GM18861 (cell line): ENCODE measurements around the gene PDPK1.

ENCODE experiments used
- ATAC-seq: cut with Tn5 transposase; IDR thresholded peaks from one replicate; pipeline ENCODE4 v1.9.1; 2021; ENCODE audit not compliant: unreplicated experiment

Gene PDPK1

DNA sequence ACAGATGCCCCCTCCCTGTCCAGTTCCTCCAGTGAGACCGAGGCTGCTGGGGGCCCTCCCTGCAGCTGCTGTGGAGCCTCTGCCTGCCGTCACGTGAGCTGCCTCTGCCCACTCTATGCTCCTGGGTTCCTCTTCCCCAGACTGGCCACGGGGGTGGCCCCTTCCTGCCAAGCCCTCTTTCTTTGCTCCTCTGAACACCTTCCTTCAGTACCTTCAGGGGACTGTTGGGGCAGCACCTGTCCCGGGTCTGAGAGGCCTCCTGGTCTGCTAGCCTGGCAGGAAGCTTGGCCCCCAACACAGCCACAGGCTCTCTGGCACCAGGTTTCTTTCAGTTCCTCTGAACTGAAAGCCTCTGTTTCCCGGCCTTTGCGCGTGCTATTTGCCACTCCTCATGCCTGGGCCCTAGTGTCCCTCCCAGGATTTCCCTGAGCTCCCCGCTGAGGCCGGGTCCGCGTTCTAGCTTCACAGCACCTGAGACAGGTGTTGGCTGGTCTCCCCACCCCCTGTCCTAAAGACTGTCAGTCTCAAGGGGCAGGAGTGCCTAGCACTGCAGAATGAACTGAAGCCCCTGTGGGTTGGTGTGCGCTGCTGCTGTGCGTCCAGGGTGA lies 30.7 kb upstream of the PDPK1 start:
- peak; percentile 41 for ATAC-seq

DNA sequence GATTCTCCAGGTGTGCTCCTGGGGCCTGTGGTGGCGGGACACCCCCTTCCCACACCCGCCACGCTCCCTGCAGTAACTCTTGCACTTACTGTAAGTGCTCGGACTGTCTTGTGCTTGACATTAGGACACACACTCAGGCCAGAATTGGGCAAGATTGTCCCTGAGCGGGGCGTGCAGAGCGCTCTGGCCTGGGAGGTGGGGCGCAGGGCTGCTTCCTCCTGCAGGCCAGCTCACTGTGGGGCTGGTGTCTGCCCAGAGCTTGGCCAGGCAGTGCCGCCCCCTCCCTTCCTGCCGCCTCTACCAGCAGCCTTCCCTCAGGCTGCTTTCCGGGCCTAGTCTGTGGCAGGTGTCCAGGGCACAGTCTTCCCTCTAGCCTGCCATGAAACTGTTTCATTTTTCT lies 30.2 kb upstream of the PDPK1 start:
- ATAC-seq: peak; percentile 10

DNA sequence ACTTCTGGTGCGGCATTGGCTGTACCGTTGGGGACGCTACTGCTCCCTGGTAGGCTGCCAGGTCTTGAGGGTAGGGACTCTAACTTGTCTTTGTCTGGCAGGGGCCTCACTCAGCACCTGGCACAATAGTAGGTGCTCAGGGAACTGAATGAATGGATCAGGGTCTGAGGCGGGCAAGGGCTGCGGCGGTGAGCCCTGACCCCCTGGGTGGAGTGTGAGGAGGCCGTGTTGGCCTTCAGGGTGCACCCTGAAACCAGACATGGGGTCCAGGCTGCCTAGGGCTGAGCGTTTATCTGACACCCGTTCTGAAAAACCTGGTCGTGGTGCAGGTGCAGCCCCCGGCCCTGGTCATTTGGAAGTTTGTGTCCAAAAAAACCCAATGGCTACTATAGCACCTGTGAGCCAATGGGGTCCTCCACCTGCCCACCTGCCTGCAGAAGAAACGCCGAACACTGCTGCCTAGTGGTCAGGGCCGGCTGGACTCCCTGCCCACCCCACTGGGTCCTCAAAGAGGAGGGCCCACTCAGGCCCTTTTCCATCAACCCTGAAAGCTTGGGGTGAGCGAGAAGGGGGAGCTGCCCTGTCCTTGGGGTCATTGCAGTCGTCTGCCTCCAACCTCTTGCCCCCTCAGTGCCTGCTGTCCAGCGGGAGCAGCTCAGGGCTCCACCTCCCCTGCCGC lies 29.0 kb upstream of the PDPK1 start:
- ATAC-seq: no peak

DNA sequence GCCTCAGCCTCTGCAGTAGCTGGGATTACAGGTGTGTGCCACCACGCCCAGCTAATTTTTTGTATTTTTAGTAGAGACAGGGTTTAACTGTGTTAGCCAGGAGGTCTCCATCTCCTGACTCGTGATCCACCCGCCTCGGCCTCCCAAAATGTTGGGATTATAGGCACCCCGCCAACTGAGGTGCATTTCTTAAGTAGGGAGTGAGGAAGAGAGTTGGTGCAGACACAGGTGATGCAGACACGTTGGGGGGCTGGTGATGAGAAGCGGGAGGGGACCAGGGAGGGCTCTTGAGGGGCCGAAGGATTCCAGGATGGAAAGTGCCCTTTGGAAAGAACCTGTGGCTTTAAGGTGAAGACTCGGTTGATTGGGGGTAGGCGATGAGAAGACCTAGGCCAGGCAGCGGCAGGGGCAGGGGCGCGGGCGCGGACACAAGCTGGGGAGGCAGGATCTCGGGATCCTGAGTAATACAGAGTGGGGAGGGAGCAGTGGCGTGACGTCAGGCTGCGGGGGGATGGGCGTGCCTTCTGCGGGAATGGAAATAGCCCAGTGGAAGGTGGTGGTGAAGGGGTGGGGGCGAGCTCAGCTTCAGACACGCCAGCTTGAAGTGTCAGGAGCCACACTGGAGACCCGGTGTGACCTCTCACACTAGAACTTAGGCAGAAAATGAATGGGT lies 26.6 kb upstream of the PDPK1 start:
- no peak for ATAC-seq

DNA sequence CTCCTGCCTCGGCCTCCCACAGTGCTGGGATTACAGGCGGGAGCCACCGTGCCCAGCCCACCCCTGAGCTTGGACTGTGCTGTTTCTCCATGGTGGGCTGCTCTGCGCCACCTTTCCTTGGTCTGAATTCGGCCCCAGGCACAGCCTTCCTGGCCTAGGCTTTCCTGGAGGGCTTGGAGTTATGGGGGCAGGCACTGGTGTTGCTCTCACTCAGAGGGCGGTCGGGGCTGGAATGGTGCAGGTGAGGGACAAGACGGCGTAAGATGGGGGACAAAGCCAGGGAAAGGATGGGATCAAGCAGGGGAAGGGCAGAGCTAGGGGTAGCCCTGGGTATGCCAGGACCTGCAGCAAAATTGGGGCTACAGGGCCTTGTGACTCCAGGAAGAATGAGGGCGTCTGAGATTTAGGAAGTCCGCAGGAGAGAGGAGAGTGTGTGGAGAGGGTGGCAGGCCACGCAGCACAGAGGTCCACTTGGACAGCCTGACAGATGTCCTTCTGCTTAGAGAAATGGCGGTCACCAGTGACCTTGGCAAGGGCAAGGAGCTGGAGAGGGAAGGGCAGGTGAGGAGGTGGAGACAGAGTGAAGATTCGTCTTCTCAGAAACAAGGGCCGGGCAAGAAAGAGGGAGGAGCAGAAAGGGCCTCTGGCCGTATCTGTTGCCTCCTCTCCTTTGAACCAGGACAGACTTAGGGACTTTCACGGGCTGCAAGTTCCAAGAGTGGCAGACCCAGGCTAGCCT lies 25.7 kb upstream of the PDPK1 start:
- no peak for ATAC-seq

DNA sequence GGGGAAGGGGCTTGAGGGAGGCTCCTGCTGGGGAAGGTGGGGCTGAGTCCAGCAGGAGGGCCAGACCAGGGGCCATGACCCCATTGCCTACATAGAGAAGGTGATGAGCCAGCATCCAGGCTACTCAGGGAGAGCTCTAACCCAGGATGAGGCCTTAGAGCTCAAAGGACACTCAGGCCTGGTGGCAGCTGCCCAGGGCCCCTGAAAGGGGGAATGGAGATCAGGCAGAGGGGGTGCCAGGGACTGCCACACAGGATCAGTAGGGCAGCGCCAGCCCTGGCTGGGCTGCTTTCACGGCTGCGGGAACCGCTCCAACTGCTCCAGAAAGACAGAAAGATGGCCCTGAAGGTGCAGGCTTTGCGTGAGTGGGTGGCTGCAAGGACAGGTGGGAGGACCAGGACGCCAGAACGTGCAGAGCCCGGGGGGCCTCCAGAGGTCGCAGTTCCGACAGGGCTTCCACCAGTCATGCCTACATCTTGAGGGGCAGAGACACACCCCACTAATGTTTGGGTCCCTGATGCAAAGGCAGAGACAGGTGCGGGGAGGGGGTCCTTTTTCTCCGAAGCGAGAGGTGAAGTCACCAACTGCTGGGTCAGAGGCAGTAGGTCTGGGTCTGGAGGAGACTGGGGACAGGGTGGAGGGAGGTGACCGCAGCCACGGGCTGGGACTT lies 25.0 kb upstream of the PDPK1 start:
- ATAC-seq: no peak

DNA sequence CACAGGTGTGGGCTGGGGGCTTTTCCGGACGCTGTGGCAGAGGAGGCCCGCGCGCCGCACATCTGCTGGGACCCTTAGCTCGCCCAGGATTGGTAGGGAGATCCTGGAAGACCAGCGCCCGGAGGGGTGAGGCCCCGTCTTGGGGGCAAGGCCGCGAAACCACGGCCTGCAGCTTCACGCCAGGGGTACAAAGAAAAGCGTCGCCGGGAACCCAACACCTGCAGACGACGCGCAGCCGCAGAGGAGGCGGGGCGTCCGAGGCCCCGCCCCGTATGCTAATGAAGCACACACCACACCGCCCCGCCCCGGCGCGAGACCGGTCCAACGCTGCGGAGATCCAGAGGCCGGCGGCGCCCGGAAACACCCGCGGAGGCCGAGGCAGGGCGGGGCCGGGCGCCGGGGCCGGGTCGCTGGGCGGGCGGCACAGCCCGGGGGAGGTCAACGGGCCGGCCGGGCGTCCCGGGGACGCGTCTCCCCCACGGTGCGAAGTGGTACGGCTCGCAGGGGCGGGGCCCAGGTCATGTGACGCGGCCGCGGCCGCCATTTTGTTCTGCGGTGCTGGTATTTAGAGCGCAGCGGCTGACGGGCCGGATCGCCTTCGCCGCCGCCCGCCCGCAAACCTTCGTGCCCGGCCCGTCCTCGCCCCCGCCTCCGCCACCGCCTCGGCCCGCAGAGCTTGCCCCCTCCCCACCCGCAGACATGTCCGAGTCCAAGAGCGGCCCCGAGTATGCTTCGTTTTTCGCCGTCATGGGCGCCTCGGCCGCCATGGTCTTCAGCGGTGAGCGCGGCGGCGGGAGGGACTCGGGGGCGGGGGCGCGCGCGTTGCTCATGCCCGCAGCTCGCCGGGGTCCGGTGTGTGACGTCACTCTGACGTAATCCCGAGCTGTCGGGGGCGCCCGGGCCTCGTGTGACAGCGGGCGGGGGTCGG lies 24.2 kb upstream of the PDPK1 start, which contains the start of gene ATP6V0C:
TSS of gene ATP6V0C (plus strand) at position 548 of the 928 bp plus-strand sequence. CDS start at position 700, 152 bp downstream.
- peak; percentile 59 for ATAC-seq

DNA sequence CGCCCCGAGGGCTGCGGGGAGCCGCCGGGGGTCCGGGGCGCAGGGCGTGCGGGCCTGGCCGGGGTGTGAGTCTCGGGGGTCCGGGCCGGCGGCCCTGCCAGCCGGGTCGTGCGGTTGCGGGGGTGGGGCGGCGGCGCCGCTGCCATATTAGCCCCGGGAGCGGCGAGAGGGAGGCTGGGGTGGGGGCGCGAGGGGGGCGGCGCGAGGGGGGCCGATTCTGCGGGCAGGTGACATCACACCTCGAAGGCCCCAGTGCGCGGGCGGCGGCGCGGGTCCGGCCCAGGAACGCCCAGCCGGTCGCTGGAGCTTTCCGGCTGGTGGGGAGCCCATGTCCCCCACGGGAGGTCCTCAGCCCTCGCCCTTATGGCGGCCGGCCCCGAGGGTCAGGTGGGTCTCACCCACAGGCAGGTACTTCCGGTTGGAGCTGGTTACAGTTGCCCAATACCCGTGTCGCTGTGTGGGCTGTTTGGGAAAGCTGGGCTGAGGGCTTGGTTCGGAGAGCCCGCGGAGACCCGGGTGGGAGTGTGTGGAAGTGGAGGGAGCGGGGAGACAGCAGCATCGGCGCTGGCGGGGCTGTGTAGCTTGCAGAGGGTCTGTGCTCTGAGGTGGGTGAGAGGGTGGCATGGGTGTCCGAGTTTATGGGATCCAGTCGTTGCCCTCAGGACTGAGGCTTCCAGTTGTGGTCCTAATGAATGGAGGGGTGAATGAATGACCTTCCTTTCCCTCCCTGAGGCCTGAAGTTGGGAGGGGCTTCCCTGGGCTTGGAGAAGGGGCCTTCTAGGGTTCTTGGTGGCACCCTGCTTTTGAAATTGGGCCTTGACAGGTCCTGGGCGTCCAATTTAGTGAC lies 23.3 kb upstream of the PDPK1 start:
- ATAC-seq: no peak

DNA sequence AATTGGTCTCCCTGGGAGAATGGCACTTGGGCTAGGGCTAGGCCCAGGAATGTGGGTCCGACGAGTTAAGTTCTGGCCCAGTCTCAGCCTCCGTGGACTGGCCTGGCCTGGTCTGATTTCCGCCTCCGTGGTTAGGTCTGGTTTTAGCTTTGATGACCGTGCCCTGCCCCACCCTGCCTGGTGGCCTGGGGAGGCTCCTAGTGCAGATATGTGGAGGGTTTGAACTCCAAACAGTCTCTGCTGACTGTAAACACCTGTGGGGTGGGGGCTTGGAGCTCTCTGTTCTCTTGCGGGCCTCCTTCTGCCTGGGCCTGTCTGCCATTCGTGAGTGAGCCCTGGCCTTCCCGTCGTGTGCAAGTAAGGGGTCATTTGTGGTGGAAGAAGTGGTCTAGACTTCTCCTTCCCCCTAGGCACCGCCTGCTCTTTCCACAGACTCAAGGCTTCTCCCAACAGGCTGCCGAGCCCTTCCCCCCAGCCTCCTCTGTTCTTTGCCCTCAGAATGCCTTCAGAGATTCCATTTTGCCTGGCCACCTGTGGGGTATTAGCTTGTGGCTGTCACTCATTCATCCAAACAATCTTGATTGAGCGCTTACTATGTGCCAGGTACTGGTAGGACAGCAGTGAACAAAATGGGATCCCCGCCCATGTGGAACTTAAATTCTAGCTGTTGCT lies 22.5 kb upstream of the PDPK1 start:
- no peak for ATAC-seq

DNA sequence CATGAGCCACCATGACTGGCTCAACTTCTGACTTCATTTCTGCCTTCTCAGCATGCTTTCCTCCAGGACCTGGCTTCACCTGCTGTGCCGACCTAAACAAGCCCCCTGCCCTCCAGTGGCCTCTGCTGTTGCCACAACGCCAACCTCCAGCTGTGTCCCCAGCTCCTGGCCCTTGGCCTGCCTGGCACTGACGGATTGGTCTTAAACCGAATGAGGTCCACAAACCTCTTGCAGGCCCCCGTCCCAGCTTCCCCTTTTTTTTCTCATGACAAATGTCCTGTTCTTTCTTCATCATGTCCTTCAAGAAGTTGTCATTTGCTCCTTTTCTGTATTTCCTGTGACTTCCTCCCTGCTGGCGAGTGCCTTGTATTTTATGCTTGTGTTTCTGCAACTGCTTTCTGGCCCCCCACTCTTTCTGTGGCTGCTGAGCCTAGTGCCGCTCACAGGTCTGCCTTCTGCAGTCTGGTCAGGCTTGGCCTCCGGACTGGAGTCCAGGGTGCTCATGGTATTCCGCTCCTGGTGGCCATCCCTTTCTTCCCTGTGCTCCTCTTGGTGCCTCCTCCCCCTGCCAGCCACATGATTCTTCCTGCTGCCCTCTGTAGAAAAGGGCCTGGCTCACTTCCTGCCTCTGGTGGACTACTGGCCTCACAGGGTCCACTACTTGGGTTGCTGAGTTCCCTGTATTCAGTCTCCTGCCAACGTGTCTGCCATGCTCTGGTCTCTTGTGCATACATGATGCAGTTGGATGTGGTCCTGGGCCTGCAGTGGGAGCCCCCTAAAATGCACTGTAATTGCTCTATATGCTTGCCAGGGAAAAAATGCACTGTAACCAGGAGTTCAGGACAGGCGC lies 21.2 kb upstream of the PDPK1 start:
- ATAC-seq: no peak

DNA sequence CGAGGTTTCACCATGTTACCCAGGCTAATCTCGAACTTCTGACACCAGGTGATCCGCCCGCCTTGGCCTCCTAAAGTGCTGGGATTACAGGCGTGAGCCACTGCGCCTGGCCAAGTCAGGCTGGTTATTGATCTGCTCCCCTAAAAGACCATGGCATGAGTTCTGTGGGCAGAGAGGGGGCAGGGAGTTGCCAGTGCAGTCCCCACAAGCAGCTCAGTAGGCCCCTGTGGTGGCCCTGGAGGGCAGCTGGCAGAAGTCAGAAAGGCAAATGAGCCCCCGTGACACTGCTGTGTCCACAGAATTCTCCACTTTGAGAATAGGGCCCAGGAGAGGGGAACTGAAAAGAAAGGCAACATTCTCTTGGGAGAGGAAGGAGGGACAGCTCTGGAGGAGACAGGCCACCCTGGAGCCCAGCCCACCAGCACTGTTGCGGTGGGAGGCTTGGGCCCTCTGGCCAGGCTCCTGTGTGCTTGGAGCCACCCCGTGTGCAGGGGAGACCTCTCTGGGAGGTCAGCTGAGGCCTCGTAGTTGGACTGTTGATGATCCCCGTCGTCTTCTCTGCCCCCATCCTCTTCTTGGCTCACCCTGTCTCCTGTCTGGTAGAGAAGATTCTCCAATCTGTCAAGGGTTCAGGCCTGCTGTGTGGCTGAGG lies 19.7 kb upstream of the PDPK1 start:
- no peak for ATAC-seq

DNA sequence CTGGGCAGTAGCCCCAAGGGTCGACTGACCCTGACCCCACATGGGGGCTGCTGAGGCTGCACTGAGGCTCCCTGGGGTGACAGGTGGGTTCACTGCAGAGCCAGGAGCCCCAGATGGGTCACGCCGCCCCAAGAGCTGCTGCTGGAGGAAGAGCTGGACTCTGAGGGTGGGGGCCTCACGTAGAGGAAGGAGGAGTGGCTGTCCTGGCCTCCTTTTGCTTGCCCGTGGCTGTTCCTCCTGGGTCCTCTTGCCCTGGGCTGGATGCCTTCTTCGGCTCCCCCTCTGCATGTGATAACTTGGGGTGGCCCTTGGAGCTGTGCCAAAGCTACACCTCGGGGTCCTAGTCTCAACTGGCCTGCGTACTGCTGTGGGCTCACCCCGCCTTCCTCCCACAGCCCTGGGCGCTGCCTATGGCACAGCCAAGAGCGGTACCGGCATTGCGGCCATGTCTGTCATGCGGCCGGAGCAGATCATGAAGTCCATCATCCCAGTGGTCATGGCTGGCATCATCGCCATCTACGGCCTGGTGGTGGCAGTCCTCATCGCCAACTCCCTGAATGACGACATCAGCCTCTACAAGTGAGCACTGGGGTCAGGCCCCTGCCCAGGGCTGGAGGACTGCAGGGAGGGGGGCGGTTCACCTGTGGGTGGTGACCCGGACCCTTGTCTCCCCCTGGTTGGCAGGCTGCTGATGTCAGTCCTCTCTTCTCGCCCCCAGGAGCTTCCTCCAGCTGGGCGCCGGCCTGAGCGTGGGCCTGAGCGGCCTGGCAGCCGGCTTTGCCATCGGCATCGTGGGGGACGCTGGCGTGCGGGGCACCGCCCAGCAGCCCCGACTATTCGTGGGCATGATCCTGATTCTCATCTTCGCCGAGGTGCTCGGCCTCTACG lies 18.8 kb upstream of the PDPK1 start:
- no peak for ATAC-seq

DNA sequence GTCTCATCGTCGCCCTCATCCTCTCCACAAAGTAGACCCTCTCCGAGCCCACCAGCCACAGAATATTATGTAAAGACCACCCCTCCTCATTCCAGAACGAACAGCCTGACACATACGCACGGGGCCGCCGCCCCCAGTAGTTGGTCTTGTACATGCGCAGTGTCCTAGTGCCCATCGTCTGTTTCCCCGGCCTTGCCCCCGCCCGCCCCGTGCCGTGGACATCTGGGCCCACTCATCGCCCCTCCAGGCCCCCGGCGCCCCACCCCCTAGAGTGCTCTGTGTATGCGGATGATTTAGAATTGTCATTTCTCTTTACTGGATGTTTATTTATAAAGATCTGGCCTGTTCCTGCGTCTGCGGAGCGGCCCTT lies 18.1 kb upstream of the PDPK1 start:
- no peak for ATAC-seq

DNA sequence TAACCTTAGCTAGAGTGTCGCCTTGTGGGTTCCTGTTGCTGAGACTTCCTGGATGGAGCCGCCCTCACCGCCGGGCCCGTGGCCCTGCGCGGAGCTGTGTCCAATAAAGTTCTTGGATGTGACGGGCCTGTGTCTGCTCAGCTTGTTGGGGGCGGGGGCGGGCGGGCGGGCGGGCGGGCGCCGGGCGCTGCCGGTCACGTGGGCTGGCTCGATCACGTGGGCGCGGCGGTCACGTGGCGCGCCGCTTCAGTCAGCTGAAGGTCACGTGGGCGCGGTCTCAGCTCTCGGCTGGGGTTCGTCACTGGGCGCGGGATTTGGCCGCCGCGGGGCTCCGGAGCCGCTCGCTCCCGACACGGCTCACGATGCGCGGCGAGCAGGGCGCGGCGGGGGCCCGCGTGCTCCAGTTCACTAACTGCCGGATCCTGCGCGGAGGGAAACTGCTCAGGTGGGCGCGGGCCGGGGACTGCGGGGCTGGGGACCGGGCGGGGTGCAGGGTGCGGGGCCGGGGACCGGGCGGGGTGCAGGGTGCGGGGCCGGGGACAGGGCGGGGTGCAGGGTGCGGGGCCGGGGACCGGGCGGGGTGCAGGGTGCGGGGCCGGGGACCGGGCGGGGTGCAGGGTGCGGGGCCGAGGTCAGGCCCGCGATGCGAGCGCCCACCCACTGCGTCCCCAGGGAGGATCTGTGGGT lies 17.6 kb upstream of the PDPK1 start, which contains the start of gene AMDHD2:
TSS of gene AMDHD2 (plus strand) at position 275 of the 687 bp plus-strand sequence. CDS start at position 363, 88 bp downstream.
- ATAC-seq: no peak

DNA sequence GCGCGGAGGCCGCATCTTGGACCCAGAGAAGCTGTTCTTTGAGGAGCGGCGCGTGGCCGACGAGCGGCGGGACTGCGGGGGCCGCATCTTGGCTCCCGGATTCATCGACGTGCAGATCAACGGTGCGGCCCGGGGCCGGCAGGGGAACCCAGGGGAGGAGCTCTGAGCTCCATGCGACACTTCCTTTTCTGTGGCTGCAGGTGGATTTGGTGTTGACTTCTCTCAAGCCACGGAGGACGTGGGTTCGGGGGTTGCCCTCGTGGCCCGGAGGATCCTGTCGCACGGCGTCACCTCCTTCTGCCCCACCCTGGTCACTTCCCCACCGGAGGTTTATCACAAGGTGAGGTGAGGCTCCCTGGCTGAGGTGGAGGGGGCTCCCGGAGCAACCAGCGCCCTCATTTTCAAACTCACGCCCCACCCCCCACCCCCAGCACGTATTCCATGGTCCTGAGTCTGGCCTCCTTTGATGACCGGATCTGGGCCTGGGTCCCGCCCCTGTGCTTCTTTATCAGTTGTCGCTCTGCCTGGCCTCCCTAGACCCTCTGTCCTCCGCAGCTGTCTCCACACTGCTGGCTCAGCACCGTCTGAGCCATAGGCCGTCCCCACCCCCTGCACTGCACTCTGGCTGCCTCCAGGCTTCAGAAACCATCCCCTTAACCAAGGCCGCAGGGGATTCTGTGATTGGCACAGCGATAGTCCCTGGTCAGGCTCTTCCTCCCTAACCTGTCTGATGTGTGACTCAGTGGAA lies 16.9 kb upstream of the PDPK1 start:
- no peak for ATAC-seq
